Duodenal mucosa (tissue), 2 donors: ENCODE data around the gene IL3.

ENCODE experiments used
- H3K27ac ChIP-seq: one replicate; pipeline ENCODE4 v1.7.0; 2013; ENCODE audit warnings: low read depth, low read length
- H3K27me3 ChIP-seq, 2 donors: one replicate each; pipeline ENCODE4 v1.7.0; 2013; ENCODE audit warnings: low read length in 2 of 2, control low read depth in 1 of 2; ENCODE audit not compliant: insufficient read depth in 2 of 2, control insufficient read depth in 1 of 2
- H3K36me3 ChIP-seq, 2 donors: one replicate each; pipeline ENCODE4 v1.7.0; 2013; ENCODE audit warnings: low read length in 2 of 2, control low read depth in 1 of 2; ENCODE audit not compliant: insufficient read depth in 2 of 2, control insufficient read depth in 1 of 2
- H3K4me1 ChIP-seq, 2 donors: one replicate each; pipeline ENCODE4 v1.7.0; 2013; ENCODE audit warnings: low read length in 2 of 2, control low read depth in 1 of 2; ENCODE audit not compliant: insufficient read depth in 2 of 2, control insufficient read depth in 1 of 2
- H3K4me3 ChIP-seq, 2 donors: one replicate each; pipeline ENCODE4 v1.7.0; 2013; ENCODE audit warnings: low read length in 2 of 2, low read depth in 1 of 2
- H3K9ac ChIP-seq, 2 donors: one replicate each; pipeline ENCODE4 v1.7.0; 2013; ENCODE audit warnings: low read length in 2 of 2, low read depth in 1 of 2
- H3K9me3 ChIP-seq, 2 donors: one replicate each; pipeline ENCODE4 v1.7.0; 2013; ENCODE audit warnings: low read length in 2 of 2, control low read depth in 1 of 2; ENCODE audit not compliant: control insufficient read depth in 1 of 2

Gene IL3

GRCh38 chr5:132079081-132079480 is 18.6 kb downstream of the IL3 start:
- Histone ChIP-seq H3K4me1 (peaks cover 2 to 10% of the 10 kb centered on the region in 2 donors), H3K9me3 (no peaks in the 10 kb centered on the region), H3K27ac (no peak overlapping the region), H3K4me3 (no peak overlapping the region), H3K27me3 (no peaks in the 10 kb centered on the region), H3K9ac (no peak overlapping the region), H3K36me3 (no peaks in the 10 kb centered on the region)

- Histone ChIP-seq H3K4me3 (no peak overlapping the region), H3K4me1 (peaks cover 0 to 7% of the 10 kb centered on the region in 2 donors), H3K9me3 (no peaks in the 10 kb centered on the region), H3K9ac (no peak overlapping the region), H3K36me3 (no peaks in the 10 kb centered on the region), H3K27me3 (no peaks in the 10 kb centered on the region), H3K27ac (no peak overlapping the region)
These were observed 19.2 kb downstream of the IL3 start for GRCh38 chr5:132079619-132080018.

DNA sequence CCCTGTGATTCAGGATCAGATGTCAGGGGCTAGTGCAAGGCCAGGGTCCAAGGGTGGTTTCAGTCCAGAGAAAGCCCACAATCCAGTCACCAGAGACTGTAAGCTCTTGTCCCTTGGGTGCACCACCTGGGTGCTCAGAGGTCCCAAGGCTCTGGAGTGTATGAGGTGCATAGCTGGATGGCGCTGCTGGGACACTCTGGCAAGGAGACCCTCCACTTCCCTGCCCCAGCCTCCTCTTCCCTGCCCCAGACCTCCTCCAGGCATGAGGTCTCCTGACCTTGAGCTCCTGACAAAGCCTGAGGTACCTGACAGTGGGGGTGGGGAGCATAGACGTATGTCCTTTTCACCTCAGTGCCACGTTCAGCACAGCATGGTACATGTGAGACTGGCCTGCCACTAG is 20.1 kb downstream of the IL3 start:
- Histone ChIP-seq H3K27ac (no peak overlapping the region), H3K4me1 (no peaks in the 10 kb centered on the region), H3K27me3 (no peaks in the 10 kb centered on the region), H3K9me3 (no peaks in the 10 kb centered on the region), H3K36me3 (no peaks in the 10 kb centered on the region), H3K4me3 (no peak overlapping the region), H3K9ac (no peak overlapping the region)

GRCh38 chr5:132081458-132081857 is 21.0 kb downstream of the IL3 start:
- Histone ChIP-seq H3K9me3 (no peaks in the 10 kb centered on the region), H3K36me3 (no peaks in the 10 kb centered on the region), H3K27ac (no peak overlapping the region), H3K4me3 (no peak overlapping the region), H3K4me1 (peaks cover 4 to 6% of the 10 kb centered on the region in 2 donors), H3K27me3 (no peaks in the 10 kb centered on the region), H3K9ac (no peak overlapping the region)

- H3K27me3 ChIP-seq: no peaks in the 10 kb centered on the region
- H3K4me1 ChIP-seq: peaks cover 4 to 6% of the 10 kb centered on the region in 2 donors
- H3K36me3 ChIP-seq: no peaks in the 10 kb centered on the region
- no peak overlapping the region for H3K9ac ChIP-seq
- no peaks in the 10 kb centered on the region for H3K9me3 ChIP-seq
- no peak overlapping the region for H3K4me3 ChIP-seq
- H3K27ac ChIP-seq: no peak overlapping the region
These were observed 22.0 kb downstream of the IL3 start for GRCh38 chr5:132082329-132083023.

- no peaks in the 10 kb centered on the region for H3K9me3 ChIP-seq
- H3K9ac ChIP-seq: no peak overlapping the region
- no peaks in the 10 kb centered on the region for H3K27me3 ChIP-seq
- no peak overlapping the region for H3K27ac ChIP-seq
- H3K4me1 ChIP-seq: peaks cover 4 to 6% of the 10 kb centered on the region in 2 donors
- H3K36me3 ChIP-seq: no peaks in the 10 kb centered on the region
- no peak overlapping the region for H3K4me3 ChIP-seq
These were observed 22.7 kb downstream of the IL3 start for GRCh38 chr5:132083071-132083678.

GRCh38 chr5:132085686-132086085 is 25.2 kb downstream of the IL3 start:
- Histone ChIP-seq H3K9me3 (no peaks in the 10 kb centered on the region), H3K27me3 (no peaks in the 10 kb centered on the region), H3K27ac (no peak overlapping the region), H3K4me3 (no peak overlapping the region), H3K9ac (no peak overlapping the region), H3K4me1 (peaks cover 4 to 6% of the 10 kb centered on the region in 2 donors), H3K36me3 (no peaks in the 10 kb centered on the region)

DNA sequence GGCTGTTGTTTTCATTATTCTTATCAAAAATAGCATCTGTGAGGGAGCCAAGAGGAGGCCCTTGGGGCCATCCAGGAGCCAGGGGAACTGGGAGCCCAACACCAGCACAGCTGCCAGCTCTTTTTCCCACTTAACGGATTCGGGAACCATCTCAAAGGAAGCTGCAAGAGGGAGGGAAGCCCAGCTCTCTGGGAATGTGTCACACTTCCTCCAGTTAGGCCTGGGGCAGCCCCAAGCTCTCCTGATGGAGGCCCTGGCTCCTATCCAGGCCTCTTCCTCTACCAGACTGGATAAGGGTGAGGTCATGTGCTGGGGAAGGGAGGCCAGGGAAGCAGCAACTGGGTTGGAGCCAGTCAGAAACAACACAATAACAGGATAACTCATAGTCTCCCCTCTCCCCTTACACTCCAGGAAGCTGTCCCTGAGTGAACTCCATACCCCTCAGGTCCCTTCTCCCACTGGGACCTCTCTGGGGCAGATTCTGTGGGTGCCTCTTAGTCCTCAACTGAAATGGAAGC is 25.9 kb downstream of the IL3 start:
- H3K27me3 ChIP-seq: no peaks in the 10 kb centered on the region
- H3K9me3 ChIP-seq: no peaks in the 10 kb centered on the region
- H3K27ac ChIP-seq: no peak overlapping the region
- no peak overlapping the region for H3K4me3 ChIP-seq
- H3K4me1 ChIP-seq: peaks cover 4 to 6% of the 10 kb centered on the region in 2 donors
- H3K36me3 ChIP-seq: no peaks in the 10 kb centered on the region
- no peak overlapping the region for H3K9ac ChIP-seq

DNA sequence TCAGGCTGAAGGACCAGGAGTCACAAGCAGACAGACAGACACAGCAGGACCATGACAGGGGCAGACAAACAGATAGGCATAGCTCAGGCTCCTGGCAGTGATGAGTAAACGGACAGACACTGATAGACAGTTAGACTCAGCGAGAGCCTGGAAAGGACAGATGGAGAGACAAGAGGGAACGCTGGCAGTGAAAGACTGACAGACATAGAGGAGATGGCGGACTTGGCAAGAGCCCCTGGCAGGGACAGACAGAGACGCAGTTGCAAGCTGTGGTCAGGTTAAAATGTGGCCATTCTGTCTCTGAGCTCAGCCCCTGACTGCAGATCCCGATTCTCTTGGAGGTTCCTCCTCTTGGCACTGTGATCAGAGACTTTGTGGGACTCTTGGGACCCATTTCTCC is 26.7 kb downstream of the IL3 start:
- Histone ChIP-seq H3K4me1 (peaks cover 4 to 6% of the 10 kb centered on the region in 2 donors), H3K9ac (no peak overlapping the region), H3K36me3 (no peaks in the 10 kb centered on the region), H3K27ac (no peak overlapping the region), H3K4me3 (no peak overlapping the region), H3K27me3 (no peaks in the 10 kb centered on the region), H3K9me3 (no peaks in the 10 kb centered on the region)

GRCh38 chr5:132087661-132088060 is 27.2 kb downstream of the IL3 start:
- Histone ChIP-seq H3K36me3 (no peaks in the 10 kb centered on the region), H3K4me1 (peaks cover 4 to 6% of the 10 kb centered on the region in 2 donors), H3K27ac (no peak overlapping the region), H3K27me3 (no peaks in the 10 kb centered on the region), H3K9ac (no peak overlapping the region), H3K9me3 (no peaks in the 10 kb centered on the region), H3K4me3 (no peak overlapping the region)
